Stimulated activated naive CD8-positive, alpha-beta T cell treated with anti-CD3 and anti-CD28 coated beads, Interleukin-15, amount 100 ng/mL, for 72 hours (primary cell): ENCODE data around the gene FARSB.

Experiments
- ATAC-seq: fragments of 150-1000 bp; cut with Tn5 transposase; 2 replicates; pipeline ENCODE4 v1.10.0; 2021; ENCODE audit warnings: mild to moderate bottlenecking, moderate library complexity
- DNase-seq, 2 donors: peaks; one replicate each; pipeline ENCODE4 v3.0.0; 2021 to 2022
- H3K27ac Mint-ChIP-seq, 2 donors: one replicate each; pipeline ENCODE4 v1.8.0; 2022; ENCODE audit warnings: mild to moderate bottlenecking in 2 of 2, mixed read lengths in 2 of 2, moderate library complexity in 2 of 2
- H3K27me3 Mint-ChIP-seq: one replicate; pipeline ENCODE4 v1.8.0; 2022; ENCODE audit warnings: mixed read lengths
- H3K4me1 Mint-ChIP-seq: one replicate; pipeline ENCODE4 v1.8.0; 2022; ENCODE audit warnings: mild to moderate bottlenecking, mixed read lengths
- H3K4me3 Mint-ChIP-seq, 2 donors: one replicate each; pipeline ENCODE4 v1.8.0; 2022; ENCODE audit warnings: mild to moderate bottlenecking in 2 of 2, mixed read lengths in 2 of 2, moderate library complexity in 1 of 2
- H3K9me3 Mint-ChIP-seq, 2 donors: one replicate each; pipeline ENCODE4 v1.8.0; 2022; ENCODE audit warnings: mixed read lengths in 2 of 2

FARSB gene

GRCh38 chr2:222672068-222672401 lies 16.1 kb upstream of the FARSB start:
- Mint-ChIP-seq H3K9me3 (no peaks in the 10 kb centered on the region), H3K4me1 (peaks cover 13% of the 10 kb centered on the region), H3K4me3 (peak overlapping the region; percentile 76 to 83), H3K27ac (no peak overlapping the region), H3K27me3 (peaks cover 72% of the 10 kb centered on the region)
- peak; percentile 43 for ATAC-seq
- no peak for DNase-seq

DNA sequence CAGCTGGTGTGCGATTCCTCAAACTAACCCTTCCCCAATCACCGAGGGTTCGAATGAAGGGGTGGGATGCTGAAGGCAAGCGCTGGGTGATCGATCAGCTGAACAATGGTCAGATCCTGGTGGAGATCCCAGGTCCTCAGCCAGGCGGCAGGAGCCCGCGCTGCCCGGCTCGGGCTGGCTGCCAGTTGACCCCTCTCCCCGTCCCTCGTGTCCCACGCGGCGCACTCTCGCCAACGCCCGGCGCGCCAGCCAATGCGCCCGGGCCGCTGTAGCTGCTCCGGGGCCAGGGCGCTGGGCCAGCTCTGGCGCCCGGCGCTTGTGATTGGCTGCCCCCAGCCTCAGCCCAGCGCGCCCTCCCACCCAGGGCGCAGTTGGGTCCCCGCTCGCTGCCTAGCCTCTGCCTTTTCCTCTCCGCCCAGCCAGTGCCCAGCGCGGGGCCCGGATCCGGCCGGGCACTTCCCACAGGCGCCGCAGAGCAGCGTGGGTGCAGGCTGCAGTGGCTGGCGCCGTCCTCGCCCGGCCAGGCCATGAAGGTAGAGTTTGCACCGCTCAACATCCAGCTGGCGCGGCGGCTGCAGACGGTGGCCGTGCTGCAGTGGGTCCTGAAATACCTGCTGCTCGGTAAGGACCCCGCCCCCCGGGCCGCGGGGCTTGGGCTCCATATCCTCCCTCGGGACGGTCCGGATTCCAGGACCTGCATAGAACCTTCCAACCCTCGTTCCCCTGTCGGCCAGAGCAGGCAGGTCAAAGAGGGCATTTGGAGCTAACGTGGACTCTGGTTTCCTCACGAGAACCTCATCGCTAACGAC lies 15.6 kb upstream of the FARSB start, which contains the start of gene MOGAT1:
MOGAT1 (plus strand) TSS at position 400 of the 809 bp plus-strand sequence; CDS start at position 528, 128 bp downstream.
- peaks cover 72% of the 10 kb centered on the region for H3K27me3 Mint-ChIP-seq
- ATAC-seq, result peak; percentile 67
- DNase-seq, result no peak
- no peak within 1 kb of the TSS for H3K27ac Mint-ChIP-seq
- H3K4me3 Mint-ChIP-seq, result peak within 1 kb of the TSS; percentile 76 to 83
- H3K9me3 Mint-ChIP-seq, result no peaks in the 10 kb centered on the region
- peaks cover 13% of the 10 kb centered on the region for H3K4me1 Mint-ChIP-seq

DNA sequence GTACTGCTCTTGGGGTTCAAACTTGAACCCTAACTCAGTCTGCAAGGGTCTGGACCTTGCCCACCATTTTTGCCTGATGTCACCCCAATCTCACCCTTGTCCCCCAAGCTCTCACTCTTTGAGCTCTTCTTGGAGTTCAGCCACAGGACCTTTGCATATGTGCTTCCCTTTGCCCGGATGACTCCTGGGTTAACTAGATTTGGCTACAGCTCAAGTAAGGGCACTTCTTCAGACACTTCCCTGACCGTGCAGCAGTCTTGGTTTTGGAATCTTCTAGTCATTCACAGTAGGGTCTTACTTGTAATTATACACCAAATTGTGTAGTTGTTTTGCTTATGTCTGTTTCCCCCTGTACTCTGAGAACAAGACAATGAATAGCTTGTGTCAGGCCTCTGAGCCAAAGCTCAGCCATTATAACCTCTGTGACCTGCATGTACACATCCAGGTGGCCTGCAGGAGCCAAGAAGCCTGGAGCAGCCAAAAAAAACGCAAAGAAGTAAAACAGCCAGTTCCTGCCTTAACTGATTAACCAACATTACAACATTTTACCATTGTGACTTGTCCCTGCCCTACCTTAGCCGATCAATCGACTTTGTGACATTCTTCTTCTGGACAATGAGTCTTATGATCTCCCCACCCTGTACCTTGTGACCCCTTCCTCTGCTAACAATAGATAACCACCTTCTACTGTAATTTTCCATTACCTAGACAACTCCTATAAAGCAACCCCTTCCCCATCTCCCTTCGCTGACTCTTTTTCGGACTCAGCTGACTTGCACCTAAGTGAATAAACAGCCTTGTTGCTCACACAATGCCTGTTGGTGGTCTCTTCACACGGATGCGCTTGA lies 14.5 kb upstream of the FARSB start:
- Mint-ChIP-seq H3K4me1 (peaks cover 13% of the 10 kb centered on the region), H3K27ac (no peak overlapping the region), H3K4me3 (peak overlapping the region in 1 of 2 donors; percentile 56), H3K9me3 (no peaks in the 10 kb centered on the region), H3K27me3 (peaks cover 82% of the 10 kb centered on the region)
- ATAC-seq (no peak), DNase-seq (no peak)

DNA sequence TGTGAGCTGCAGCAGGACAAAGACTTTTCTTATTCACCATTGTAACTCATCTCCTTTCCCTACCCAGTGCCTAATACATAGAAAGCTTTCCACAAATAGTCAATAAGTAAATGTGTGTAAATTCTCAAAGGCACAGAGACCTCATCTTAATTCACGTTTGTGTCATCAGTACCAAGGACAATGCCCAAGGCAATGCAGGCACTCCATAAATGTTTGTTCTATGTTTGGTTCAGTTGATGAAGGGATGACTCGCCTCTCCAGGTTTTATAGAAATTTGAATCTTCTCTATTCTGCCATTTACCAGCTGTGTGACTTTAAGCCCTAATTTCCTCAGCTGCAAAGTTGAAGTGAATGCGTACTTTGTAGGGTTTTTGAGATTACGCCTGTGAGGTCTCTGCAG lies 13.5 kb upstream of the FARSB start:
- H3K4me1 Mint-ChIP-seq, result peaks cover 13% of the 10 kb centered on the region
- H3K27ac Mint-ChIP-seq, result no peak overlapping the region
- no peaks in the 10 kb centered on the region for H3K9me3 Mint-ChIP-seq
- ATAC-seq (no peak), DNase-seq (no peak)
- peaks cover 77% of the 10 kb centered on the region for H3K27me3 Mint-ChIP-seq
- no peak overlapping the region for H3K4me3 Mint-ChIP-seq

GRCh38 chr2:222668494-222669154 lies 12.7 kb upstream of the FARSB start:
- Mint-ChIP-seq H3K4me1 (peaks cover 13% of the 10 kb centered on the region), H3K27me3 (peaks cover 72% of the 10 kb centered on the region), H3K4me3 (no peak overlapping the region), H3K27ac (no peak overlapping the region), H3K9me3 (no peaks in the 10 kb centered on the region)
- DNase-seq (no peak), ATAC-seq (no peak)

DNA sequence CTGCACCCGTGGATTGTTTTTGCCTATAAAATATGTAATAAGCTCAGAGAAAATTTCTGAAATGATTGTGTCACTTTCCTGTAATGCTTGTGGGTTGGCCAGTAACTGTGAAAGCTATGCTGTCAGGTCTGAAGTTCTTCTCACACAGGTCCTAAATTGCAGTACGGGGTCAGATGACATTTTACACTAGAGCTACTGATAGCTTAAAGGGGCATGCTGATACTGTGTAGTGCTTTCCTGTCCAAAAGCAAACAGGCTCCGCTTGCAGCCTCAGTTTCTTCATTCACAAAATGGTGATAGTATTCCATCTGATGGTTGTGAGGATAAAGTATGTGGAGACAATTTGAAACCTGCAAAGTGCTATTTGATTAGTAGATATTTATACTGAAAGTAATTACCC lies 7.6 kb upstream of the FARSB start:
- Mint-ChIP-seq H3K4me1 (no peaks in the 10 kb centered on the region), H3K27ac (no peak overlapping the region), H3K9me3 (no peaks in the 10 kb centered on the region)

GRCh38 chr2:222656526-222657446 lies 894 bp upstream of the FARSB start:
- Mint-ChIP-seq H3K4me3 (peak overlapping the region; percentile 91 to 99), H3K27ac (peak overlapping the region; percentile 100), H3K27me3 (no peaks in the 10 kb centered on the region), H3K4me1 (peaks cover 30% of the 10 kb centered on the region), H3K9me3 (no peaks in the 10 kb centered on the region)
- ATAC-seq (peak; percentile 32), DNase-seq (no peak)

More for the DNA sequence above, 7.6 kb upstream of the FARSB start:
- no peak for DNase-seq
- ATAC-seq, result no peak
- H3K27me3 Mint-ChIP-seq, result peaks cover 21% of the 10 kb centered on the region
- no peak overlapping the region for H3K4me3 Mint-ChIP-seq

- H3K4me3 Mint-ChIP-seq, result peak overlapping the region; percentile 62 to 99
- H3K27me3 Mint-ChIP-seq, result no peaks in the 10 kb centered on the region
- DNase-seq (no peak), ATAC-seq (no peak)
- H3K9me3 Mint-ChIP-seq, result no peaks in the 10 kb centered on the region
- H3K4me1 Mint-ChIP-seq, result peaks cover 44% of the 10 kb centered on the region
- peak overlapping the region; percentile 28 to 88 for H3K27ac Mint-ChIP-seq
These were observed 2.6 kb downstream of the FARSB start for GRCh38 chr2:222653280-222653679.

DNA sequence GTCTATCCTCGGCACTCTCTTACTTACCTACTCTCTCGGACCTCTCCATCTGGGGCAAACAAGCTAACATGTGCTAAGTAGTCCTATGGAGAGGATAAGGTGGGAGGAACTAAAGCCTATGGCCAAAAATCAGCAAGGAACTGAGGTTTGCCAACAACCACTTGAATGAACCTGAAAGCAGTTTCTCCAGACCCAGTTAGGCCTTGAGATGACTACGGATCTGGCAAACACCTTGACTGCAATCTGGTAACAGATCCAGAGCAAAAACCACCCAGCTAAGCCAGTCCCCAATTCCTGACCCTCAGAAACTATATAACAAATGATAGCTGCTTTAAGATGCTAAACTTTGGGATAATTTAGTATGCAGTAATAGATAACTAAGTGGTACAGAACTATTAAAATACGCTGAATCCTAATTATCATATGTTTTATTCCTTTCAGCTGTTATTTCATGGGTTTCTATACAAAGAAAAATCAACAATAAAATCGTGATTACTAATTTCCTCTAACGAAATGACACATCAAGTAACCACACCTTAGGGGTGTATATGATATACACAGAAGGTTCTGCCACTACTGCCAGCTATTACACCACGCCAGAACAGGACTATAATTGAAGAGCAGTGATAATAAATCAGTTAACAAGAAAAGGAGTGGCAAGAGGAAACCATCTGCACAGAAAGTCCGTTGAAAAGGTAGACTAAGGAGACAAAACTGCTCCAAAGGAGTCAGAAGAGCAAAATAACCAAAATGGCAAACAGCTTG lies 3.2 kb downstream of the FARSB start:
- DNase-seq (no peak), ATAC-seq (peak; percentile 51)
- peaks cover 44% of the 10 kb centered on the region for H3K4me1 Mint-ChIP-seq
- peak overlapping the region; percentile 28 to 88 for H3K27ac Mint-ChIP-seq
- H3K9me3 Mint-ChIP-seq, result no peaks in the 10 kb centered on the region
- no peaks in the 10 kb centered on the region for H3K27me3 Mint-ChIP-seq
- H3K4me3 Mint-ChIP-seq, result peak overlapping the region; percentile 62 to 99

- peaks cover 40% of the 10 kb centered on the region for H3K4me1 Mint-ChIP-seq
- ATAC-seq, result no peak
- no peaks in the 10 kb centered on the region for H3K27me3 Mint-ChIP-seq
- no peaks in the 10 kb centered on the region for H3K9me3 Mint-ChIP-seq
- peak overlapping the region in 1 of 2 donors; percentile 10 for H3K4me3 Mint-ChIP-seq
- no peak for DNase-seq
- no peak overlapping the region for H3K27ac Mint-ChIP-seq
These were observed 4.0 kb downstream of the FARSB start for GRCh38 chr2:222651718-222652418.

DNA sequence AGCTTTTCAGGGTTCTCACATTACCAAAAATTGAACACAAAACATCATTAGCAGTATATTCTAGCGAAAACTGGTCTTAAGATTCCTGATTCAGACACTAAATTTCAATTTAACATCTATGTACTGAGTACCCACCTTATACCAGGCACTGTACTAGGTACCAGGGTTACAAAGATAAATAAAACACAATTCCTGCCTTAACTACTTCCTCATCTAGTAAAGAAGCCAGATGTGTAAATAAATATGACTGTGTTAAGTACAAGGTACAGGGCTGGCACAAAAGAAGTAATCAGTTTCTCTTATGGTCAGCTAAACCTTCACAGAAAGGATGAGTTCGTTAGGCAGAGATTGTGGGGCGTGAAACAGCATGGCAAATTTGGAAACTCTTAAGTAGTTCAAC lies 6.1 kb downstream of the FARSB start:
- ATAC-seq (no peak), DNase-seq (no peak)
- H3K27ac Mint-ChIP-seq, result no peak overlapping the region
- peaks cover 36% of the 10 kb centered on the region for H3K4me1 Mint-ChIP-seq
- H3K27me3 Mint-ChIP-seq, result no peaks in the 10 kb centered on the region
- H3K4me3 Mint-ChIP-seq, result no peak overlapping the region
- H3K9me3 Mint-ChIP-seq, result no peaks in the 10 kb centered on the region

- DNase-seq, result no peak
- H3K4me1 Mint-ChIP-seq, result peaks cover 30% of the 10 kb centered on the region
- H3K27ac Mint-ChIP-seq, result no peak overlapping the region
- H3K9me3 Mint-ChIP-seq, result no peaks in the 10 kb centered on the region
- H3K27me3 Mint-ChIP-seq, result no peaks in the 10 kb centered on the region
- no peak for ATAC-seq
- H3K4me3 Mint-ChIP-seq, result no peak overlapping the region
These were observed 9.9 kb downstream of the FARSB start for GRCh38 chr2:222646008-222646407.

GRCh38 chr2:222643134-222643533 lies 12.8 kb downstream of the FARSB start:
- ATAC-seq (no peak), DNase-seq (no peak)
- H3K9me3 Mint-ChIP-seq, result no peaks in the 10 kb centered on the region
- H3K27ac Mint-ChIP-seq, result no peak overlapping the region
- H3K4me3 Mint-ChIP-seq, result no peak overlapping the region
- H3K4me1 Mint-ChIP-seq, result peaks cover 25% of the 10 kb centered on the region
- H3K27me3 Mint-ChIP-seq, result no peaks in the 10 kb centered on the region

DNA sequence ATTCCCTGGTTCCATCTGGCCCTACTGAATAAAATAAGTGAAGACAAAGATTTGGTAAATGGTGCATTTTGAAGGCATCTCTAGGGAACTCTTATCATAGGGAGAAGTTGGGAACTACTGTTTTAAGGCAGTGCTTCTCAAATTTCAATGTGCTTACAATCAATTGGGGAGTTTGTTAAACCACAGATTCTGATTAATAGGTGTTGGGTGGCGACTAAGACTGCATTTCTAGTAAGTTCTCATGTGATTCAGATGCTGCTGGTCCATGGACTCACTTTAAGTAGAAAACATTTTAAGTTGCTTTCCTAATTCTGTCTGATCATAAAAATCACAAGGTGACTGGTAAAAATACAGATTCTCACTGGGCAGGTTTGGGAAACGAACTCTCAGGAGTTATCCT lies 14.6 kb downstream of the FARSB start:
- peaks cover 25% of the 10 kb centered on the region for H3K4me1 Mint-ChIP-seq
- H3K4me3 Mint-ChIP-seq, result no peak overlapping the region
- no peak for DNase-seq
- no peaks in the 10 kb centered on the region for H3K9me3 Mint-ChIP-seq
- H3K27me3 Mint-ChIP-seq, result no peaks in the 10 kb centered on the region
- no peak for ATAC-seq
- H3K27ac Mint-ChIP-seq, result no peak overlapping the region
